ENCODE measurements around the gene NPIPB8. TPM values are rescaled to one million over a fixed set of nuclear protein-coding genes. Genes with fewer than 3 reads are reported as not detected.
"Not testable (repeated sequence)": the region's sequence is repeated elsewhere in the genome, so short reads cannot be mapped to it uniquely, and the experiment has no call there.

The NPIPB8 gene
- total and polyA plus RNA-seq, 2 experiments from 2014 or later: 0.14 TPM; not detected in 1

DNA sequence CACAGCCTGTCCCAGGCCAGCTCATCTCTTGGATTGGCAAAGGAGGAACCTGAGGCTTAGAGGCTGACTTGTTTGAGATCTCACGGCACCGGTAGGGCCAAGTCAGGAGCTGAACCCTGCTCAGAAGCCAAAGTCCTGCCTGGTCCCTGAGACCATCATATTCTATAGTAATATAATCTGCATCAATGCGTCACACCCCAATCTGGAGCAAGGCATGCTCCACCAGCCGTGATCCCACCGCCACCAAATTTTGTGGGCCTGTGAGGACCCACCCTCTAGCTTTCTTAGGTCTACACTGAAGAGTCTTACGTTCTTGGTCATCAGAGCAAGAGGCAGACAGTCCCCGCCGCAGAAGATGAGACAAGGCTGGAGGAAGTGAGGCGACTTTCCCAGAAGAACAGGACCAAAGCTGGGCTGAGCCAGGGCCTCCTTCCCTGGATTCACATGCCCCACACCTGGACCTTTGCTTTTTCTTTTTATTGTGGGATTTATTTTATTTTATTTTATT lies 30.7 kb upstream of the NPIPB8 start:
- no peaks in the 10 kb centered on the region for H3K27me3 ChIP-seq (ENCODE audit: insufficient read depth)
- no peaks in the 10 kb centered on the region; the same call in 1 of the 2 replicates for H3K4me1 ChIP-seq (ENCODE audit: insufficient read depth)
- no peak overlapping the region for H3K27ac ChIP-seq (ENCODE audit: low read depth)
- no peaks in the 10 kb centered on the region for H3K79me2 ChIP-seq (replicated peaks; ENCODE audit: insufficient read depth)
- DNase-seq (ENCODE audit: low spot score): no peak
- Mint-ChIP-seq H3K4me1 (peaks cover 15% of the 10 kb centered on the region; the same call in 2 of the 3 replicates), H3K4me3 (no peak overlapping the region), H3K36me3 (ENCODE audit: low read depth) (no peaks in the 10 kb centered on the region), H3K9me3 (no peaks in the 10 kb centered on the region), H3K27me3 (ENCODE audit: insufficient read depth, low read depth, poor library complexity) (peaks cover 8% of the 10 kb centered on the region), H3K27ac (no peak overlapping the region)
- H3F3A ChIP-seq (replicated peaks; ENCODE audit: low read depth): no peaks in the 10 kb centered on the region
- H2AFZ ChIP-seq: no peak overlapping the region
- ATAC-seq: no peak
- H3K4me2 ChIP-seq: no peak overlapping the region
- no peaks in the 10 kb centered on the region for H3K9me2 ChIP-seq (ENCODE audit: insufficient read depth)
- H3K36me3 ChIP-seq (ENCODE audit: insufficient read depth): no peaks in the 10 kb centered on the region
- H3K4me3 ChIP-seq: no peak overlapping the region
- TF ChIP-seq CREB1 (CRISPR knock-in tag; IDR thresholded peaks at IDR 0.05; ENCODE audit: low read depth) (no peak), EZH2 (IDR thresholded peaks at IDR 0.05; ENCODE audit: low read depth, unreplicated experiment) (no peak), NANOG (IDR thresholded peaks at IDR 0.05; ENCODE audit: borderline replicate concordance) (no peak), ZNF331 (CRISPR knock-in tag; IDR thresholded peaks at IDR 0.05; ENCODE audit: low read depth) (no peak), ZNF114 (CRISPR knock-in tag; IDR thresholded peaks at IDR 0.05) (no peak), POLR2AphosphoS5 (IDR thresholded peaks at IDR 0.05; ENCODE audit: low read depth) (no peak)
- TF ChIP-seq, protein P1, sequence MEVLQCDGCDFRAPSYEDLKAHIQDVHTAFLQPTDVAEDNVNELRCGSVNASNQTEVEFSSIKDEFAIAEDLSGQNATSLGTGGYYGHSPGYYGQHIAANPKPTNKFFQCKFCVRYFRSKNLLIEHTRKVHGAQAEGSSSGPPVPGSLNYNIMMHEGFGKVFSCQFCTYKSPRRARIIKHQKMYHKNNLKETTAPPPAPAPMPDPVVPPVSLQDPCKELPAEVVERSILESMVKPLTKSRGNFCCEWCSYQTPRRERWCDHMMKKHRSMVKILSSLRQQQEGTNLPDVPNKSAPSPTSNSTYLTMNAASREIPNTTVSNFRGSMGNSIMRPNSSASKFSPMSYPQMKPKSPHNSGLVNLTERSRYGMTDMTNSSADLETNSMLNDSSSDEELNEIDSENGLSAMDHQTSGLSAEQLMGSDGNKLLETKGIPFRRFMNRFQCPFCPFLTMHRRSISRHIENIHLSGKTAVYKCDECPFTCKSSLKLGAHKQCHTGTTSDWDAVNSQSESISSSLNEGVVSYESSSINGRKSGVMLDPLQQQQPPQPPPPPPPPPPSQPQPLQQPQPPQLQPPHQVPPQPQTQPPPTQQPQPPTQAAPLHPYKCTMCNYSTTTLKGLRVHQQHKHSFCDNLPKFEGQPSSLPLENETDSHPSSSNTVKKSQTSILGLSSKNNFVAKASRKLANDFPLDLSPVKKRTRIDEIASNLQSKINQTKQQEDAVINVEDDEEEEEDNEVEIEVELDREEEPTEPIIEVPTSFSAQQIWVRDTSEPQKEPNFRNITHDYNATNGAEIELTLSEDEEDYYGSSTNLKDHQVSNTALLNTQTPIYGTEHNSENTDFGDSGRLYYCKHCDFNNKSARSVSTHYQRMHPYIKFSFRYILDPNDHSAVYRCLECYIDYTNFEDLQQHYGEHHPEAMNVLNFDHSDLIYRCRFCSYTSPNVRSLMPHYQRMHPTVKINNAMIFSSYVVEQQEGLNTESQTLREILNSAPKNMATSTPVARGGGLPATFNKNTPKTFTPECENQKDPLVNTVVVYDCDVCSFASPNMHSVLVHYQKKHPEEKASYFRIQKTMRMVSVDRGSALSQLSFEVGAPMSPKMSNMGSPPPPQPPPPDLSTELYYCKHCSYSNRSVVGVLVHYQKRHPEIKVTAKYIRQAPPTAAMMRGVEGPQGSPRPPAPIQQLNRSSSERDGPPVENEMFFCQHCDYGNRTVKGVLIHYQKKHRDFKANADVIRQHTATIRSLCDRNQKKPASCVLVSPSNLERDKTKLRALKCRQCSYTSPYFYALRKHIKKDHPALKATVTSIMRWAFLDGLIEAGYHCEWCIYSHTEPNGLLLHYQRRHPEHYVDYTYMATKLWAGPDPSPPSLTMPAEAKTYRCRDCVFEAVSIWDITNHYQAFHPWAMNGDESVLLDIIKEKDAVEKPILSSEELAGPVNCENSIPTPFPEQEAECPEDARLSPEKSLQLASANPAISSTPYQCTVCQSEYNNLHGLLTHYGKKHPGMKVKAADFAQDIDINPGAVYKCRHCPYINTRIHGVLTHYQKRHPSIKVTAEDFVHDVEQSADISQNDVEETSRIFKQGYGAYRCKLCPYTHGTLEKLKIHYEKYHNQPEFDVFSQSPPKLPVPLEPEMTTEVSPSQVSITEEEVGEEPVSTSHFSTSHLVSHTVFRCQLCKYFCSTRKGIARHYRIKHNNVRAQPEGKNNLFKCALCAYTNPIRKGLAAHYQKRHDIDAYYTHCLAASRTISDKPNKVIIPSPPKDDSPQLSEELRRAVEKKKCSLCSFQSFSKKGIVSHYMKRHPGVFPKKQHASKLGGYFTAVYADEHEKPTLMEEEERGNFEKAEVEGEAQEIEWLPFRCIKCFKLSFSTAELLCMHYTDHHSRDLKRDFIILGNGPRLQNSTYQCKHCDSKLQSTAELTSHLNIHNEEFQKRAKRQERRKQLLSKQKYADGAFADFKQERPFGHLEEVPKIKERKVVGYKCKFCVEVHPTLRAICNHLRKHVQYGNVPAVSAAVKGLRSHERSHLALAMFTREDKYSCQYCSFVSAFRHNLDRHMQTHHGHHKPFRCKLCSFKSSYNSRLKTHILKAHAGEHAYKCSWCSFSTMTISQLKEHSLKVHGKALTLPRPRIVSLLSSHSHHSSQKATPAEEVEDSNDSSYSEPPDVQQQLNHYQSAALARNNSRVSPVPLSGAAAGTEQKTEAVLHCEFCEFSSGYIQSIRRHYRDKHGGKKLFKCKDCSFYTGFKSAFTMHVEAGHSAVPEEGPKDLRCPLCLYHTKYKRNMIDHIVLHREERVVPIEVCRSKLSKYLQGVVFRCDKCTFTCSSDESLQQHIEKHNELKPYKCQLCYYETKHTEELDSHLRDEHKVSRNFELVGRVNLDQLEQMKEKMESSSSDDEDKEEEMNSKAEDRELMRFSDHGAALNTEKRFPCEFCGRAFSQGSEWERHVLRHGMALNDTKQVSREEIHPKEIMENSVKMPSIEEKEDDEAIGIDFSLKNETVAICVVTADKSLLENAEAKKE (CRISPR knock-in tag; IDR thresholded peaks at IDR 0.05): no peak
- no peaks in the 10 kb centered on the region for H4K20me1 ChIP-seq (replicated peaks; ENCODE audit: insufficient read depth)

- not testable (repeated sequence) for H3K4me3 Mint-ChIP-seq; H3K4me2 ChIP-seq; H3K4me1 ChIP-seq (ENCODE audit: insufficient read depth)
These were observed 30.0 kb upstream of the NPIPB8 start for GRCh38 chr16:28607681-28608495.

GRCh38 chr16:28608496-28608808 lies 29.4 kb upstream of the NPIPB8 start:
- not testable (repeated sequence) for H3K36me3 ChIP-seq (ENCODE audit: insufficient read depth); H3K4me2 ChIP-seq; ATAC-seq; H3K27me3 ChIP-seq (ENCODE audit: insufficient read depth); H3K27ac ChIP-seq (ENCODE audit: low read depth); H3K36me3 Mint-ChIP-seq (ENCODE audit: low read depth); H3K4me3 ChIP-seq; H3F3A ChIP-seq (replicated peaks; ENCODE audit: low read depth); H3K4me3 Mint-ChIP-seq; H3K9me2 ChIP-seq (ENCODE audit: insufficient read depth); H2AFZ ChIP-seq; H4K20me1 ChIP-seq (replicated peaks; ENCODE audit: insufficient read depth); H3K9me3 Mint-ChIP-seq; DNase-seq (ENCODE audit: low spot score); H3K27me3 Mint-ChIP-seq (ENCODE audit: insufficient read depth, low read depth, poor library complexity); H3K27ac Mint-ChIP-seq; H3K4me1 ChIP-seq (ENCODE audit: insufficient read depth); H3K79me2 ChIP-seq (replicated peaks; ENCODE audit: insufficient read depth)
- peaks cover 15% of the 10 kb centered on the region; the same call in 2 of the 3 replicates for H3K4me1 Mint-ChIP-seq

More at GRCh38 chr16:28607681-28608495, 30.0 kb upstream of the NPIPB8 start:
- not testable (repeated sequence) for DNase-seq (ENCODE audit: low spot score); H3K36me3 Mint-ChIP-seq (ENCODE audit: low read depth); H3K36me3 ChIP-seq (ENCODE audit: insufficient read depth); H3K27me3 ChIP-seq (ENCODE audit: insufficient read depth); H3K9me3 Mint-ChIP-seq; H3K79me2 ChIP-seq (replicated peaks; ENCODE audit: insufficient read depth); H4K20me1 ChIP-seq (replicated peaks; ENCODE audit: insufficient read depth); H3K27ac ChIP-seq (ENCODE audit: low read depth); H3K27ac Mint-ChIP-seq; H3K4me3 ChIP-seq; H3K27me3 Mint-ChIP-seq (ENCODE audit: insufficient read depth, low read depth, poor library complexity); ATAC-seq; H2AFZ ChIP-seq; H3K9me2 ChIP-seq (ENCODE audit: insufficient read depth); H3F3A ChIP-seq (replicated peaks; ENCODE audit: low read depth)
- peaks cover 15% of the 10 kb centered on the region; the same call in 2 of the 3 replicates for H3K4me1 Mint-ChIP-seq
